Suppressor macrophage (primary cell): ENCODE results near the gene BANP.
"Not testable (repeated sequence)": the region's sequence is repeated elsewhere in the genome, so short reads cannot be mapped to it uniquely, and the experiment has no call there.

Experiments
- DNase-seq, 4 experiments: peaks; one replicate each; pipeline ENCODE4 v3.0.0-alpha.2; 2020 to 2022

The BANP gene

GRCh38 chr16:88033003-88033740 lies 81.9 kb downstream of the BANP start:
- not testable (repeated sequence) for DNase-seq

GRCh38 chr16:88034770-88035169 lies 83.5 kb downstream of the BANP start:
- no peak for DNase-seq

- DNase-seq: no peak
Measured at GRCh38 chr16:88035292-88035691, 84.1 kb downstream of the BANP start.

GRCh38 chr16:88035884-88036639 lies 84.8 kb downstream of the BANP start:
- DNase-seq: not testable (repeated sequence)

- not testable (repeated sequence) for DNase-seq
Measured at GRCh38 chr16:88036640-88036996, 85.4 kb downstream of the BANP start.

- not testable (repeated sequence) for DNase-seq
Measured at GRCh38 chr16:88037359-88037758, 86.1 kb downstream of the BANP start.

- not testable (repeated sequence) for DNase-seq
Measured at GRCh38 chr16:88037876-88038525, 86.8 kb downstream of the BANP start.

GRCh38 chr16:88038526-88038908 lies 87.3 kb downstream of the BANP start:
- not testable (repeated sequence) for DNase-seq

- DNase-seq: no peak
Measured at GRCh38 chr16:88039591-88039990, 88.4 kb downstream of the BANP start.

GRCh38 chr16:88040196-88040876 lies 89.1 kb downstream of the BANP start:
- DNase-seq: not testable (repeated sequence)

- not testable (repeated sequence) for DNase-seq
Measured at GRCh38 chr16:88040877-88041244, 89.6 kb downstream of the BANP start.

- not testable (repeated sequence) for DNase-seq
Measured at GRCh38 chr16:88041506-88041905, 90.3 kb downstream of the BANP start.

GRCh38 chr16:88041986-88042562 lies 90.8 kb downstream of the BANP start:
- DNase-seq: peak in 2 of 4 experiments; percentile 27 to 49

GRCh38 chr16:88043208-88043910 lies 92.1 kb downstream of the BANP start:
- not testable (repeated sequence) for DNase-seq

GRCh38 chr16:88044121-88044581 lies 92.9 kb downstream of the BANP start:
- peak; percentile 68 to 82 (median 74) for DNase-seq

GRCh38 chr16:88045361-88045760 lies 94.1 kb downstream of the BANP start:
- DNase-seq: not testable (repeated sequence)

- peak; percentile 28 to 91 (median 82) for DNase-seq
Measured at GRCh38 chr16:88045820-88046303, 94.6 kb downstream of the BANP start.

GRCh38 chr16:88047462-88047861 lies 96.2 kb downstream of the BANP start:
- DNase-seq: no peak

- DNase-seq: no peak
Measured at GRCh38 chr16:88048985-88049384, 97.8 kb downstream of the BANP start.

GRCh38 chr16:88049561-88050545 lies 98.6 kb downstream of the BANP start:
- DNase-seq: no peak
